Measurements from ENCODE around the gene PAX6.

Gene PAX6

DNA sequence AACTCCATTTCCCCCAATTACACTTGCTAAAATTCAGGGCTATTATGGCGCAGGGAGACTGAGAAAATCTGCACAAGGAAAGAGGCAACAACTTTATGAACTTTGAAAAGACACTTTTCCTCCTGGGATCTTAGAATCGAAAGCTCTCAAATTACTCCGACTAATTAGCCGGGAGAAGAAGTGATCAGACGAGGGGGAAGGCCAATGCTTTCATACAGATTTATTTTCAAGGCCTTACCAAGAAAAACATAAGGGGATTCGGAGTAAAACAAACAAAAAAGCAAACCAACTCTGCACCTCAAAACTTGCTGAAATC, 1.6 kb downstream of the PAX6 start (continued):
- TF ChIP-seq, protein P1, sequence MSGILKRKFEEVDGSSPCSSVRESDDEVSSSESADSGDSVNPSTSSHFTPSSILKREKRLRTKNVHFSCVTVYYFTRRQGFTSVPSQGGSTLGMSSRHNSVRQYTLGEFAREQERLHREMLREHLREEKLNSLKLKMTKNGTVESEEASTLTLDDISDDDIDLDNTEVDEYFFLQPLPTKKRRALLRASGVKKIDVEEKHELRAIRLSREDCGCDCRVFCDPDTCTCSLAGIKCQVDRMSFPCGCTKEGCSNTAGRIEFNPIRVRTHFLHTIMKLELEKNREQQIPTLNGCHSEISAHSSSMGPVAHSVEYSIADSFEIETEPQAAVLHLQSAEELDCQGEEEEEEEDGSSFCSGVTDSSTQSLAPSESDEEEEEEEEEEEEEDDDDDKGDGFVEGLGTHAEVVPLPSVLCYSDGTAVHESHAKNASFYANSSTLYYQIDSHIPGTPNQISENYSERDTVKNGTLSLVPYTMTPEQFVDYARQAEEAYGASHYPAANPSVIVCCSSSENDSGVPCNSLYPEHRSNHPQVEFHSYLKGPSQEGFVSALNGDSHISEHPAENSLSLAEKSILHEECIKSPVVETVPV (CRISPR knock-in tag; IDR thresholded peaks at IDR 0.05), result no peak
- no peak for TF ChIP-seq SNAI2 (CRISPR knock-in tag; IDR thresholded peaks at IDR 0.05)
- no peak for TF ChIP-seq ZNF70 (CRISPR knock-in tag; IDR thresholded peaks at IDR 0.05)
- TF ChIP-seq TCF4 (CRISPR knock-in tag; IDR thresholded peaks at IDR 0.05; ENCODE audit: borderline replicate concordance), result no peak
- no peak for TF ChIP-seq ZNF565 (CRISPR knock-in tag; conservative IDR thresholded peaks at IDR 0.05; ENCODE audit: low read depth)
- TF ChIP-seq GLIS3 (CRISPR knock-in tag; IDR thresholded peaks at IDR 0.05), result no peak
- no peak for TF ChIP-seq TOX (CRISPR knock-in tag; IDR thresholded peaks at IDR 0.05; ENCODE audit: borderline replicate concordance)

DNA sequence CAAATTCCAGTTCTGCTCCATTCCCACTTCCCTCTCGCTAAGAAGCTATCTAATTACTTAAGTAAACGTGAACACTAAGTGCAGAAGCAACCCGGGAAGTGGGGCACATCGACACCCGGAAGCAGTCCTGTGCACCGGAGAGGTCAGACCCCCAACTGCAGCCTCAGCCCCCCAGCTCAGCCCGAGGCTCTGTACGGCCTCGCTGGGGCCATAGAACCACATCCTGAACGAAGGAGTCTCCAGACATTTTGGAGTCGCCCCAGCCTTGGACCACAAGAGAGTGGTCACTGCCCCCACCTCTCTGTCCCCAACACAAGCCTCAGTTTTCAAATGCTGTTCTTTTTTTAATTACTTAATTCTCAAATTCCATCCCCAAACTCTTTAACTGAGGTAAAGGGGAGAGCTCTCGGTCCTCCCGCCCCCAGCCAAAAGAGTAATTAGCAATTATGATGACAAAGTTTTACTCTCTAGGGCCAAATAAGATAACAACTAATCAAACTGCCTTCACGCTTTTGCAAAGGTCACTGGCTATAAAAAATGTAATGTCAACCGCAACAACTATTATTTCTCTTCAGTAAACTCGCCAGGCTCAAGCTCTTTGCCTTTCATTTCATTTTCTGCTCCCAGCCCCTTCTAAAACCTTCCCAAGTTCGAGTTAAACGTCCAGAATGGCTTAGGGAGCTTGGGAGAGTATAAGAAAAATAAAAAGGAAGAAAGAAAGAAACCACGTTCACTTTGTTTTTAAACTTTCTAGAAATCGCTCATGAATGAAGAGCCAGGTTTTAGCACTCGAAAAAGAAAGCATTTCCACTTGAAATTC, 2.2 kb downstream of the PAX6 start:
- ATAC-seq, result no peak
- TF ChIP-seq RARB (CRISPR knock-in tag; IDR thresholded peaks at IDR 0.05), result no peak
- TF ChIP-seq ZC3H10 (CRISPR knock-in tag; IDR thresholded peaks at IDR 0.05), result no peak
- TF ChIP-seq ZNF565 (CRISPR knock-in tag; conservative IDR thresholded peaks at IDR 0.05; ENCODE audit: low read depth), result no peak
- TF ChIP-seq, protein P2, sequence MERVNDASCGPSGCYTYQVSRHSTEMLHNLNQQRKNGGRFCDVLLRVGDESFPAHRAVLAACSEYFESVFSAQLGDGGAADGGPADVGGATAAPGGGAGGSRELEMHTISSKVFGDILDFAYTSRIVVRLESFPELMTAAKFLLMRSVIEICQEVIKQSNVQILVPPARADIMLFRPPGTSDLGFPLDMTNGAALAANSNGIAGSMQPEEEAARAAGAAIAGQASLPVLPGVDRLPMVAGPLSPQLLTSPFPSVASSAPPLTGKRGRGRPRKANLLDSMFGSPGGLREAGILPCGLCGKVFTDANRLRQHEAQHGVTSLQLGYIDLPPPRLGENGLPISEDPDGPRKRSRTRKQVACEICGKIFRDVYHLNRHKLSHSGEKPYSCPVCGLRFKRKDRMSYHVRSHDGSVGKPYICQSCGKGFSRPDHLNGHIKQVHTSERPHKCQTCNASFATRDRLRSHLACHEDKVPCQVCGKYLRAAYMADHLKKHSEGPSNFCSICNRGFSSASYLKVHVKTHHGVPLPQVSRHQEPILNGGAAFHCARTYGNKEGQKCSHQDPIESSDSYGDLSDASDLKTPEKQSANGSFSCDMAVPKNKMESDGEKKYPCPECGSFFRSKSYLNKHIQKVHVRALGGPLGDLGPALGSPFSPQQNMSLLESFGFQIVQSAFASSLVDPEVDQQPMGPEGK (CRISPR knock-in tag; IDR thresholded peaks at IDR 0.05; ENCODE audit: borderline replicate concordance), result no peak
- TF ChIP-seq ZFP30 (CRISPR knock-in tag; IDR thresholded peaks at IDR 0.05), result no peak
- no peak for TF ChIP-seq ISL1 (CRISPR knock-in tag; IDR thresholded peaks at IDR 0.05)
- no peak for TF ChIP-seq ZFP3 (CRISPR knock-in tag; IDR thresholded peaks at IDR 0.05)
- TF ChIP-seq SNAI2 (CRISPR knock-in tag; IDR thresholded peaks at IDR 0.05), result no peak
- no peak for TF ChIP-seq ARNTL (CRISPR knock-in tag; IDR thresholded peaks at IDR 0.05; ENCODE audit: borderline replicate concordance, low read depth)
- no peak for TF ChIP-seq PPARA (CRISPR knock-in tag; IDR thresholded peaks at IDR 0.05; ENCODE audit: borderline replicate concordance)
- TF ChIP-seq, protein P1 (CRISPR knock-in tag; IDR thresholded peaks at IDR 0.05), result no peak

DNA sequence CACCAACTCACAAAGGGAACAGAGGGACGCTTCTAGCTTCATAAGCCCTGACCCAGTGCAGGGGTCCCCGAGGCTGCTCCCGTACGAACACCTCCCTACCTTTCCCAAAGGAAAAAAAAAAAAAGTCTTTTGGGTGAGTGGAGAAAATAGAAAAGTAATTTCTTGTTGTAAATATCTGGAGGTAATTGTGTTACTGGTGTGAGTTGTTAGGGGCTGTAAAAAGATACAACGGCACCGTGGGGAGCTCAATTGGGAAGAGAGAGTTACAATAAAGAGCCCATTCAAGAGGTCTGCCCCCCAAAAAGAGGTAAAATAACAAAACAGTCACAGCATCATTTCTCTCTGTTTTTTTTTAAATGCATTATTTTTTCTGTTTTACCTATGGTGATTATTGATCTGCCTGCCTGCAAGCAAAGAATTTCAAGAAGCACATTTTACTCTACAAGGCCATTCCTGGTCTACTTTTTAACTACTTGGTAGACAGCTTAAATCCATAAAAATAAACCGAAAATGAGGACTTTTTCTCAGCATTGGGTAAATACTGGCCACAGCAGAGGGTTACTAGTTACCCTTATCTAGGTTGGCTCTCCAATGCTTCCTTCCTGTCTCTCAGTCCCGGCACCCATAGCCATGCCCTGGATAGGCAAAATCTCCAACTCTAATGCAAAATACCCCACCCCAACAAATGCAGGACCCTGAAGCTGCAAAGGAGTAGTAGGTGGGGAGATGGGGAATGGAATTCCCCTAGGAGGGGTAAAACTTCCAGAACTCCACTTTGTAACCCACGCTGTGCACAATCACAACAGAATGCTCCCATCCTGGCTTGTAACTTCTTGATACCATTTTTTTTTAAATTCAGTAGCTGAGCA, 3.1 kb downstream of the PAX6 start:
- no peak for ATAC-seq
- TF ChIP-seq GLIS3 (CRISPR knock-in tag; IDR thresholded peaks at IDR 0.05) (no peak), ZFP3 (CRISPR knock-in tag; IDR thresholded peaks at IDR 0.05) (no peak), ARNTL (CRISPR knock-in tag; IDR thresholded peaks at IDR 0.05; ENCODE audit: borderline replicate concordance, low read depth) (no peak), ZNF565 (CRISPR knock-in tag; conservative IDR thresholded peaks at IDR 0.05; ENCODE audit: low read depth) (no peak), ZFP30 (CRISPR knock-in tag; IDR thresholded peaks at IDR 0.05) (no peak), CSDC2 (CRISPR knock-in tag; IDR thresholded peaks at IDR 0.05) (no peak), SNAI2 (CRISPR knock-in tag; IDR thresholded peaks at IDR 0.05) (no peak), ISL1 (CRISPR knock-in tag; IDR thresholded peaks at IDR 0.05) (no peak), ZC3H10 (CRISPR knock-in tag; IDR thresholded peaks at IDR 0.05) (no peak), BACH2 (CRISPR knock-in tag; IDR thresholded peaks at IDR 0.05; ENCODE audit: borderline replicate concordance) (no peak)
- TF ChIP-seq, protein P3, sequence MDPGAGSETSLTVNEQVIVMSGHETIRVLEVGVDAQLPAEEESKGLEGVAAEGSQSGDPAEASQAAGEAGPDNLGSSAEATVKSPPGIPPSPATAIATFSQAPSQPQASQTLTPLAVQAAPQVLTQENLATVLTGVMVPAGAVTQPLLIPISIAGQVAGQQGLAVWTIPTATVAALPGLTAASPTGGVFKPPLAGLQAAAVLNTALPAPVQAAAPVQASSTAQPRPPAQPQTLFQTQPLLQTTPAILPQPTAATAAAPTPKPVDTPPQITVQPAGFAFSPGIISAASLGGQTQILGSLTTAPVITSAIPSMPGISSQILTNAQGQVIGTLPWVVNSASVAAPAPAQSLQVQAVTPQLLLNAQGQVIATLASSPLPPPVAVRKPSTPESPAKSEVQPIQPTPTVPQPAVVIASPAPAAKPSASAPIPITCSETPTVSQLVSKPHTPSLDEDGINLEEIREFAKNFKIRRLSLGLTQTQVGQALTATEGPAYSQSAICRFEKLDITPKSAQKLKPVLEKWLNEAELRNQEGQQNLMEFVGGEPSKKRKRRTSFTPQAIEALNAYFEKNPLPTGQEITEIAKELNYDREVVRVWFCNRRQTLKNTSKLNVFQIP (CRISPR knock-in tag; IDR thresholded peaks at IDR 0.05; ENCODE audit: borderline replicate concordance, low read depth), result no peak
- TF ChIP-seq, protein P4, sequence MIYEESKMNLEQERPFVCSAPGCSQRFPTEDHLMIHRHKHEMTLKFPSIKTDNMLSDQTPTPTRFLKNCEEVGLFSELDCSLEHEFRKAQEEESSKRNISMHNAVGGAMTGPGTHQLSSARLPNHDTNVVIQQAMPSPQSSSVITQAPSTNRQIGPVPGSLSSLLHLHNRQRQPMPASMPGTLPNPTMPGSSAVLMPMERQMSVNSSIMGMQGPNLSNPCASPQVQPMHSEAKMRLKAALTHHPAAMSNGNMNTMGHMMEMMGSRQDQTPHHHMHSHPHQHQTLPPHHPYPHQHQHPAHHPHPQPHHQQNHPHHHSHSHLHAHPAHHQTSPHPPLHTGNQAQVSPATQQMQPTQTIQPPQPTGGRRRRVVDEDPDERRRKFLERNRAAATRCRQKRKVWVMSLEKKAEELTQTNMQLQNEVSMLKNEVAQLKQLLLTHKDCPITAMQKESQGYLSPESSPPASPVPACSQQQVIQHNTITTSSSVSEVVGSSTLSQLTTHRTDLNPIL (CRISPR knock-in tag; IDR thresholded peaks at IDR 0.05; ENCODE audit: low read depth), result no peak
- TF ChIP-seq, protein P5, sequence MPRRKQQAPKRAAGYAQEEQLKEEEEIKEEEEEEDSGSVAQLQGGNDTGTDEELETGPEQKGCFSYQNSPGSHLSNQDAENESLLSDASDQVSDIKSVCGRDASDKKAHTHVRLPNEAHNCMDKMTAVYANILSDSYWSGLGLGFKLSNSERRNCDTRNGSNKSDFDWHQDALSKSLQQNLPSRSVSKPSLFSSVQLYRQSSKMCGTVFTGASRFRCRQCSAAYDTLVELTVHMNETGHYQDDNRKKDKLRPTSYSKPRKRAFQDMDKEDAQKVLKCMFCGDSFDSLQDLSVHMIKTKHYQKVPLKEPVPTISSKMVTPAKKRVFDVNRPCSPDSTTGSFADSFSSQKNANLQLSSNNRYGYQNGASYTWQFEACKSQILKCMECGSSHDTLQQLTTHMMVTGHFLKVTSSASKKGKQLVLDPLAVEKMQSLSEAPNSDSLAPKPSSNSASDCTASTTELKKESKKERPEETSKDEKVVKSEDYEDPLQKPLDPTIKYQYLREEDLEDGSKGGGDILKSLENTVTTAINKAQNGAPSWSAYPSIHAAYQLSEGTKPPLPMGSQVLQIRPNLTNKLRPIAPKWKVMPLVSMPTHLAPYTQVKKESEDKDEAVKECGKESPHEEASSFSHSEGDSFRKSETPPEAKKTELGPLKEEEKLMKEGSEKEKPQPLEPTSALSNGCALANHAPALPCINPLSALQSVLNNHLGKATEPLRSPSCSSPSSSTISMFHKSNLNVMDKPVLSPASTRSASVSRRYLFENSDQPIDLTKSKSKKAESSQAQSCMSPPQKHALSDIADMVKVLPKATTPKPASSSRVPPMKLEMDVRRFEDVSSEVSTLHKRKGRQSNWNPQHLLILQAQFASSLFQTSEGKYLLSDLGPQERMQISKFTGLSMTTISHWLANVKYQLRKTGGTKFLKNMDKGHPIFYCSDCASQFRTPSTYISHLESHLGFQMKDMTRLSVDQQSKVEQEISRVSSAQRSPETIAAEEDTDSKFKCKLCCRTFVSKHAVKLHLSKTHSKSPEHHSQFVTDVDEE (CRISPR knock-in tag; IDR thresholded peaks at IDR 0.05), result no peak
- TF ChIP-seq, protein P2 (CRISPR knock-in tag; IDR thresholded peaks at IDR 0.05; ENCODE audit: borderline replicate concordance), result no peak
